Choroid plexus epithelial cell (primary cell): ENCODE data around the gene XRCC3.
"Not testable (repeated sequence)": the region's sequence is repeated elsewhere in the genome, so short reads cannot be mapped to it uniquely, and the experiment has no call there.

ENCODE experiments used
- DNase-seq: peaks from one replicate; pipeline ENCODE4 v3.0.0-alpha.2; 2010; ENCODE audit warnings: low read depth
- H3K4me3 ChIP-seq: 2 replicates; pipeline ENCODE4 v1.5.1; 2011; ENCODE audit warnings: low read depth, mild to moderate bottlenecking, control low read depth, low read length, moderate library complexity
- CTCF ChIP-seq: conservative IDR thresholded peaks from 2 replicates; pipeline ENCODE4 v1.5.1; 2011; ENCODE audit warnings: low read depth, mild to moderate bottlenecking, control low read depth, inconsistent platforms, low read length, moderate library complexity

XRCC3 gene

DNA sequence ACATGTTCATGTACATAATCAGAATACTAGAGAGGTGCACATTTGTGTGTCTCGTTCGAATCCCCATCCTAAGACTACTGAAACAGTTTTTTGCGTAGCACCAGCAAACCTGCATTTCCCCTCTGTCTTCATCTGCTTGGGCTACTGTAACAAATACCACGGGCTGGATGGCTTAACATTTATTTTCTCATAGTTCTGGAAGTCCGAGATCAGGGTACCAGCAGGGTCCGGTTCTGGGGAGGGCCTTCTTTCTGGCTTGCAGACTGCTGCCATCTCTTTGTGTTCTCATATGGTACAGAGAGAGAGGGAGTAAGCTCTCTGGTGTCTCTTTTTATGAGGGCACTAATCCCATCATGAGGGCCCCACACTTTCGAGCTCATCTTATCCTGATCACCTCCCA is 55.6 kb downstream of the XRCC3 start:
- H3K4me3 ChIP-seq: no peak overlapping the region
- DNase-seq: no peak
- TF ChIP-seq CTCF: no peak

- H3K4me3 ChIP-seq: no peak overlapping the region
- DNase-seq: peak; percentile 81
- TF ChIP-seq CTCF: no peak
Measured at GRCh38 chr14:103657471-103657870, 57.8 kb downstream of the XRCC3 start.

GRCh38 chr14:103656756-103657133 is 58.5 kb downstream of the XRCC3 start:
- no peak overlapping the region for H3K4me3 ChIP-seq
- no peak for TF ChIP-seq CTCF
- DNase-seq: no peak

DNA sequence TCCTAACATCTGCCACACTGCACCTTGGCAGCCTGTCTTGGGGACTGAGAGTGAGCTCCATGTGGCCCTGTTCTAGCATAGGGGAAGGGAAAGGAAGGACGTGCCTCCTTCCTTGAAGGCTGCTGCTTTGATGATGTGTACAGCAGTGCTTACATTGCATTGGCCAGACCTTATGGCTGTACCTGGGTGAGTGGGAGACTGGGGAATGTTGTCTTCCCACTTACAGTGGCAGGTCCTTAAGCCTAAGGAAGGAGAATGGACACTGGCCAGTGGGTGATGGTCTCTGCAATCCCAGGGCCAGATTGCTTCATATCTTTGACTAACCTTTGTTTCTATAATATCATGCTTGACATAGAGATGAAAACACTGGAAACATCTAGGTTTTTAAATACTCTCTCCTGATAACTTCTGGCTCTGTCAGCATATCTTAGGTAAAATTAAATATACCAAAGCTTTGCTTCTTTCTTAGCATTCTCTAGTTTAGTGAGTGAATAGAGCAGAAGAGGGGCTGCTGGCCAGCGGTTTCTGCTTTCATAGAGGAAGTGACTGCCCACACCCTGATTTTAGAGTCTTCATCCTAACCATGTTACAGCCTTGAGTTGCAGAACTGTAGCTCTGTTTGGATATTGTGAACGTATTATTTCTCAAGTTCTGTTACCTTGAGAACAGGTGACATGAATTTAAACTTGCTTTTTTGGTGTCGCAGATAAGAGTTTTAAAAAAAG is 59.1 kb downstream of the XRCC3 start:
- no peak overlapping the region for H3K4me3 ChIP-seq
- DNase-seq: no peak
- TF ChIP-seq CTCF: no peak

- DNase-seq: no peak
- TF ChIP-seq CTCF: no peak
- H3K4me3 ChIP-seq: no peak overlapping the region
Measured at GRCh38 chr14:103654619-103655018, 60.6 kb downstream of the XRCC3 start.

DNA sequence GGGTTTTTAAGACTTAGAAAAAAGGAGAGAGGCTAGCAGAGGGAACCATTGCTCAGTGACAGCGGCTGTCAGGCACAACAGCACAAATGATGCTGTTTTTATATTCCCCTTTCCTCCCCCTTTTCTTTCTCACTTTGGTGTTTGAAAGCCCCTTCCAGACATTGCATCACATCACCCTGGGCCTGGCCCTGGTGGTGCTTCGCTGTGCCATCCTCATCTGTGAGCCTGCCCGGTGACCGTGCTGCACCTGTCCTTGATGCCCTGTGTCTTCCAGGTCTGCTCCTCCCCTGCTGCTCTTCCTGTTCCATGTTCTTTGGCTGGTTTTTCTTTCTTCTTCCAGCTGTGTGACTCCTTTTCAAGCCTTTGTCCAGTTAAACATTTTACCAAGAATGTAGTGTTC is 61.4 kb downstream of the XRCC3 start:
- no peak overlapping the region for H3K4me3 ChIP-seq
- TF ChIP-seq CTCF: no peak
- DNase-seq: no peak

- peak; percentile 24 for DNase-seq
- not testable (repeated sequence) for H3K4me3 ChIP-seq
Measured at GRCh38 chr14:103653336-103653735, 61.9 kb downstream of the XRCC3 start.
